ENCODE results near the gene THTPA. TPM values are rescaled to one million over a fixed set of nuclear protein-coding genes. Genes with fewer than 3 reads are reported as not detected.

The THTPA gene
- total RNA-seq, 1 donor from 2014 or later, result 10.6 TPM

Other genes starting within 250 kb of the THTPA start
- 10.4 and 13.5 TPM in 2 replicates for gene BCL2L2, start 249.4 kb upstream of the THTPA start, total RNA-seq
- 71.5 and 93.9 TPM in 2 replicates for gene PABPN1, start 234.8 kb upstream of the THTPA start, total RNA-seq
- gene SLC22A17, start 203.4 kb upstream of the THTPA start, total RNA-seq, result 0.84 and 3.7 TPM in 2 replicates
- 0.17 TPM in 1 of 2 replicates, not detected in the other for gene EFS, start 191.1 kb upstream of the THTPA start, total RNA-seq
- not detected in 2 replicates for gene IL25, start 183.5 kb upstream of the THTPA start, total RNA-seq
- not detected in 2 replicates for gene CMTM5, start 179.2 kb upstream of the THTPA start, total RNA-seq
- not detected in 2 replicates for gene MYH6, start 148.0 kb upstream of the THTPA start, total RNA-seq
- not detected in 2 replicates for gene MYH7, start 120.6 kb upstream of the THTPA start, total RNA-seq
- gene NGDN, start 86.6 kb upstream of the THTPA start, total RNA-seq, result 42.5 and 61.8 TPM in 2 replicates
- gene ZFHX2, start 4.5 kb upstream of the THTPA start, total RNA-seq, result 0.17 and 0.23 TPM in 2 replicates
- gene AP1G2, start 11.5 kb downstream of the THTPA start, total RNA-seq, result 28.8 and 29.6 TPM in 2 replicates
- not detected in 2 replicates for gene JPH4, start 22.5 kb downstream of the THTPA start, total RNA-seq
- gene DHRS2, start 80.1 kb downstream of the THTPA start, total RNA-seq, result 0.51 and 0.65 TPM in 2 replicates

All from dermis blood vessel endothelial cell (primary cell).